BE2C (cell line): ENCODE data around the gene PTGES.

Source experiments
- DNase-seq: peaks from one replicate; pipeline ENCODE4 v3.0.0-alpha.2; 2020
- H3K27me3 ChIP-seq: fragments of 250-450 bp; sonication (Bioruptor Pico); 2 replicates; pipeline ENCODE4 v1.5.1; 2020; ENCODE audit warnings: mild to moderate bottlenecking
- H3K36me3 ChIP-seq: fragments of 250-450 bp; sonication (Bioruptor Pico); 2 replicates; pipeline ENCODE4 v1.5.1; 2020; ENCODE audit warnings: mild to moderate bottlenecking
- H3K4me1 ChIP-seq: fragments of 250-450 bp; sonication (Bioruptor Pico); 2 replicates; pipeline ENCODE4 v1.5.1; 2020
- H3K4me3 ChIP-seq: 2 replicates; pipeline ENCODE4 v1.5.1; 2011; ENCODE audit warnings: low read depth, low read length
- H3K9me3 ChIP-seq: fragments of 250-450 bp; sonication (Bioruptor Pico); 2 replicates; pipeline ENCODE4 v1.5.1; 2020
- CTCF ChIP-seq: IDR thresholded peaks from 2 replicates; pipeline ENCODE4 v1.5.1; 2012; ENCODE audit warnings: mild to moderate bottlenecking, low read depth, low read length

PTGES gene

GRCh38 chr9:129720181-129720864 is 32.5 kb downstream of the PTGES start:
- no peaks in the 10 kb centered on the region for H3K36me3 ChIP-seq
- H3K27me3 ChIP-seq: no peaks in the 10 kb centered on the region
- TF ChIP-seq CTCF: peak; percentile 51
- DNase-seq: peak; percentile 56
- no peaks in the 10 kb centered on the region for H3K4me1 ChIP-seq
- no peaks in the 10 kb centered on the region for H3K9me3 ChIP-seq
- H3K4me3 ChIP-seq: no peak overlapping the region

- Histone ChIP-seq H3K27me3 (no peaks in the 10 kb centered on the region), H3K4me3 (no peak overlapping the region), H3K36me3 (no peaks in the 10 kb centered on the region), H3K9me3 (no peaks in the 10 kb centered on the region), H3K4me1 (no peaks in the 10 kb centered on the region)
- TF ChIP-seq CTCF: no peak
- no peak for DNase-seq
Measured at GRCh38 chr9:129719135-129719534, 33.7 kb downstream of the PTGES start.

GRCh38 chr9:129718647-129719046 is 34.2 kb downstream of the PTGES start:
- Histone ChIP-seq H3K36me3 (no peaks in the 10 kb centered on the region), H3K4me1 (no peaks in the 10 kb centered on the region), H3K4me3 (no peak overlapping the region), H3K9me3 (no peaks in the 10 kb centered on the region), H3K27me3 (no peaks in the 10 kb centered on the region)
- no peak for TF ChIP-seq CTCF
- DNase-seq: no peak

GRCh38 chr9:129717991-129718390 is 34.9 kb downstream of the PTGES start:
- Histone ChIP-seq H3K4me1 (no peaks in the 10 kb centered on the region), H3K4me3 (no peak overlapping the region), H3K36me3 (no peaks in the 10 kb centered on the region), H3K27me3 (no peaks in the 10 kb centered on the region), H3K9me3 (no peaks in the 10 kb centered on the region)
- TF ChIP-seq CTCF: no peak
- no peak for DNase-seq

GRCh38 chr9:129716091-129716490 is 36.8 kb downstream of the PTGES start:
- TF ChIP-seq CTCF: no peak
- H3K9me3 ChIP-seq: no peaks in the 10 kb centered on the region
- H3K4me1 ChIP-seq: no peaks in the 10 kb centered on the region

GRCh38 chr9:129714511-129715061 is 38.3 kb downstream of the PTGES start:
- H3K9me3 ChIP-seq: no peaks in the 10 kb centered on the region
- TF ChIP-seq CTCF: no peak
- H3K4me3 ChIP-seq: no peak overlapping the region
- H3K27me3 ChIP-seq: no peaks in the 10 kb centered on the region
- H3K36me3 ChIP-seq: no peaks in the 10 kb centered on the region
- no peak for DNase-seq
- no peaks in the 10 kb centered on the region for H3K4me1 ChIP-seq

More at GRCh38 chr9:129716091-129716490, 36.8 kb downstream of the PTGES start:
- H3K27me3 ChIP-seq: no peaks in the 10 kb centered on the region
- no peak overlapping the region for H3K4me3 ChIP-seq
- H3K36me3 ChIP-seq: no peaks in the 10 kb centered on the region
- DNase-seq: no peak
